ENCODE data around the gene SAFB. TPM values are rescaled to one million over a fixed set of nuclear protein-coding genes. Genes with fewer than 3 reads are reported as not detected.
A peak's percentile ranks its signal among the peaks of the same experiment; 100 is the strongest.

Gene SAFB
- total and polyA plus RNA-seq, 2 of the 13 experiments (the other 11 are each of a cell fraction or from before 2014, with no cell fraction given), result 21.0 to 28.4 TPM

GRCh38 chr19:5594521-5594950 lies 28.3 kb upstream of the SAFB start (continued):
- TF ChIP-seq GMEB2 (CRISPR knock-in tag; IDR thresholded peaks at IDR 0.05; ENCODE audit: low read depth), result no peak
- no peak for TF ChIP-seq SOX13 (IDR thresholded peaks at IDR 0.05)
- TF ChIP-seq SOX13 (CRISPR knock-in tag; conservative IDR thresholded peaks at IDR 0.05 in 1 of 2, IDR thresholded peaks at IDR 0.05 in 1 of 2), result peak in 1 of 2 experiments; percentile 55; a peak in 2 of 4 replicates
- no peak for TF ChIP-seq ZHX1 (CRISPR knock-in tag; IDR thresholded peaks at IDR 0.05; ENCODE audit: low read depth)
- no peak for TF ChIP-seq CBFB (CRISPR knock-in tag; IDR thresholded peaks at IDR 0.05)
- no peak for TF ChIP-seq ZBTB1 (CRISPR knock-in tag; IDR thresholded peaks at IDR 0.05; ENCODE audit: borderline replicate concordance)
- TF ChIP-seq PTBP1 (IDR thresholded peaks at IDR 0.05; ENCODE audit: low read depth, low read length, poor library complexity, severe bottlenecking), result no peak
- TF ChIP-seq MED8 (CRISPR knock-in tag; IDR thresholded peaks at IDR 0.05; ENCODE audit: insufficient replicate concordance), result no peak
- peak; percentile 60 for TF ChIP-seq ELF3 (CRISPR knock-in tag; IDR thresholded peaks at IDR 0.05)
- no peak for TF ChIP-seq ZNF672 (CRISPR knock-in tag; IDR thresholded peaks at IDR 0.05)
- TF ChIP-seq FOXA3 (CRISPR knock-in tag; IDR thresholded peaks at IDR 0.05), result peak; percentile 52; the same call in 1 of the 2 replicates
- no peak for TF ChIP-seq FLYWCH1 (CRISPR knock-in tag; IDR thresholded peaks at IDR 0.05)
- no peak for TF ChIP-seq ZKSCAN5 (CRISPR knock-in tag; IDR thresholded peaks at IDR 0.05)
- no peak for TF ChIP-seq ZNF260 (CRISPR knock-in tag; IDR thresholded peaks at IDR 0.05; ENCODE audit: borderline replicate concordance, low read depth)
- no peak for TF ChIP-seq ZNF639 (CRISPR knock-in tag; conservative IDR thresholded peaks at IDR 0.05)
- TF ChIP-seq CC2D1A (CRISPR knock-in tag; IDR thresholded peaks at IDR 0.05), result no peak
- TF ChIP-seq IRF9 (CRISPR knock-in tag; IDR thresholded peaks at IDR 0.05; ENCODE audit: borderline replicate concordance), result no peak
- TF ChIP-seq SP4 (CRISPR knock-in tag; IDR thresholded peaks at IDR 0.05), result no peak
- no peak for TF ChIP-seq NCOA1 (CRISPR knock-in tag; IDR thresholded peaks at IDR 0.05)
- TF ChIP-seq ZNF414 (CRISPR knock-in tag; IDR thresholded peaks at IDR 0.05), result no peak
- TF ChIP-seq ZNF720 (CRISPR knock-in tag; IDR thresholded peaks at IDR 0.05), result no peak
- TF ChIP-seq KLF15 (CRISPR knock-in tag; IDR thresholded peaks at IDR 0.05; ENCODE audit: borderline replicate concordance), result no peak
- TF ChIP-seq MAZ (IDR thresholded peaks at IDR 0.05; ENCODE audit: borderline replicate concordance, low read depth, low read length), result no peak
- TF ChIP-seq MAZ (CRISPR knock-in tag; IDR thresholded peaks at IDR 0.05; ENCODE audit: low read depth), result no peak
